Embryonic facial prominence (tissue), 1 donor: ENCODE results near the gene PITX2.
"Not testable (repeated sequence)": the region's sequence is repeated elsewhere in the genome, so short reads cannot be mapped to it uniquely, and the experiment has no call there.

Experiments
- DNase-seq: peaks from one replicate; pipeline ENCODE4 v3.0.0-alpha.2; 2016; ENCODE audit errors: extremely low spot score

PITX2 gene

DNA sequence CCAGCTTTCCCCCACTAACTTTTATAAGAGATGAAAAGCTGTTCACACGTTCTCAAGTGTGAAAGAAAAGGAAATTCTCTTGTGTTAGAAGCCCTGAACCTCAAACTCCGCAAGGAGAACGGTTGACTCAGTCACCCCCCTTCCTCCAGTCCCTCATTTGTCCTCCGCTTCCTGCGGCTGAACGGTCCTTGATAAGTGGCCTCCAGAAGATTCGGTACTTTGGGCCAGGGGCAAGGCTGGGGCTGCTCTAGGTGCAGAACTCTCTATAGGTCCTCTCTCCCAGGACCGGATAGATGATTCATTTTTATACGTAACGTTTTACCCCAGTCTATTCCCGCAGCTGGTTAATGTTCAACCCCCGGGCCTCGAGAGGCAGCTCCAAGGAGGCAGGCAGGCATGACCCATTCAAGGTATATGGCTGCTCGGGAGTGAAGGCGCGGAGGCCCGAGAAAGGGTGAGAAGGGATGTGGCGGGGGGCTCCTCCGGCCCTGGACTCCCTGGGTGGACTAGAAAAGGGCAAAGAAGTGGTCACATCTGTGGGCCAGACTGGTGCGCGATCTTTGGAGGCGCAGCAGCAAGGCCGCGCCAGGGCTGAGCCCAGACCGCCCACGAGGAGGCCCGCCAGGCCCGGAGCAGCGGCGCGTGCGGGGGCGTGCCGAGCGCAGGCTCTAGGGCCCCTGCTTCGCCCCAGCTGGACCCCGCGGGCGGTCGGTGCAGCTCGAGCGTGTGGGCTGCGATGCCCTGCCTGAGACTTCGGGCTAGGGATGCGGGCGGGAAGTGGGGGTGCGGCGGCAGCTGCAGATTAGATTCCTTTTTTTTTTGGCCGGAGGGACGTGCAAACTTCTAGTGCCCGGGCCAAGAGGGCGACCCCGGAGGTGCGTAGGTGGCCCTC is 11.7 kb downstream of the PITX2 start:
- no peak for DNase-seq

DNA sequence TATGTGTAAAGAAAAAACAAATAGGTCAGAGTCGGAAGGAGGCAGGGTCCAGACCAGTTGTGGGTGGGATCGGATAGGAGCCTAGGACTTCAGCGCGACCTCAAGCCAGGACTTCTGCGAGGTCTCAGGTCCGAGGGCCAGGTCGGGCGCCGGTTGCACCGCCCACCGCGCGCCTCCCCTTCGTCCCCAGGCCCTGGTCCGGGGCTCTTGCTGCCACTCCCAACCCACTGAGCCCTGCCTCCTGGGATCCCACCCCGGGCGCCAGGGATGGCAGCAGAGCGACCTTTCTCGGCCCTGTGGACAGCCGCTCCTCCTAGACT is 12.3 kb downstream of the PITX2 start:
- DNase-seq = no peak

DNA sequence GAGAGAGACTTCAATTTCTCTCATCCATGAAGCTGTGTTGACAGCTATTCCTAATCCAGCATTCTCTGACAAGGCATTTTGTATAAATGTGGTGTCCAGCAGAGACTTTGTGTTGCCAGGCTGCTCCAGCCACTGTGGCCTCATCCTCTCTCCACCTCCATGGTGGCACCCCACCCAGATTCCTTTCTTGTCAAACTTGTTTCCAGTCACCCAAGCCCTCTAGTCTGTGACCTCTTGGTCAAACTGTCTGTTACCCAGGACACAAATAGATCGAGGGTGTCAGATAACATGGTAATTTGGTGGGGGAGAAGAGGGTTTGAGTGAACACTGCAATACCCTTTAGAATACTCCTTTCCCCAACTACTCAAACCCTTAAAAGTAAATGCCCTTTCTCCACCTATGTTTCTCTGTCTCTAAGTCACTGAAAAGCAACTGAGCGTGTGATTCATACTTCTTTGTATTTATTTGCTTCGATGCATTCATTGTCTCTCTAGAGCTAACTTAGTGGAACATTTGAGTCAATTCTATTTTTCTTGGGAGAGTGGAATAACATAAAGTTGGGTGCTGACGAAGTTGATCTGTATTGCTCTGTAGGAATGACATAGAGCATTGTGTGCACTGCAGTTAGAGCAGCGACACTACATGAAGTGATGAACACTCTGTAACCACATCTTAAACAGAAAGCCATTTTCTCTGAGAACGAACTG is 13.7 kb downstream of the PITX2 start:
- no peak for DNase-seq

DNA sequence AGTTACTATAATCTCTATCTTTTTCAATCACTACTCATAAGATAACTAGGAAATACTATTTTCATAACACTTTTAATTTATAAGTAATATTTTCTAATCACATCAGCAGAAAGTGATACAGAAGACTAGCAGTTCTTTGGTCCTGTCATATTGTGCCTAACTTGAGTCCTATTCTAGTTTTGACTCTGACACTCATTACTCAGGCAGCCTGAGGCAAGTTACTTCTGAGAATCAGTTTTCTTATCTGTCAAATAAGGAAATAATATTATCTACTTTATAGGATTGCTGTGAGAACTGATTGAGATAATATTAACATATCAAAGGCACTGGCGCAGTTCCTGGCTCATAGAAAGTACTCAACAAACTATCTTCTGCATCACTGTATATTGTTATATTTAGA is 17.8 kb downstream of the PITX2 start:
- DNase-seq = no peak

DNA sequence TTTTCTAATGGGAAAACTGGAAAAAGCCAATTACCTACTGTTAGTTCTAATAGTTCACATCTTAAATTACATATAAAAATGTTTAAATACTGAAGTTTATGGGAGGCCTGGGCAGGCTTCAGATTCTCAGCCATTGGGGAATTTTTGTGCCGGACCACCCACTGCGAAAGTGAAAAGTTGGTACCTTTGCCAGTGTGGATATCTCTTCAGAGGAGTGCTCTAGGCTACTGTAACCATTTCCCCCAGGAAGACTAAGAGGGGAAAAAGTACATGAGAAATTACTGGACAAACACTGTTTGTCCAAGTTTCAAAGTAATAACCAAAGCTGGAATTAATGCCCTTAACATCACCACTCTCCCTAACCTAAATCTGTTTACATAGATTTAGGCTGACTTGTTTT is 20.8 kb downstream of the PITX2 start:
- no peak for DNase-seq

DNA sequence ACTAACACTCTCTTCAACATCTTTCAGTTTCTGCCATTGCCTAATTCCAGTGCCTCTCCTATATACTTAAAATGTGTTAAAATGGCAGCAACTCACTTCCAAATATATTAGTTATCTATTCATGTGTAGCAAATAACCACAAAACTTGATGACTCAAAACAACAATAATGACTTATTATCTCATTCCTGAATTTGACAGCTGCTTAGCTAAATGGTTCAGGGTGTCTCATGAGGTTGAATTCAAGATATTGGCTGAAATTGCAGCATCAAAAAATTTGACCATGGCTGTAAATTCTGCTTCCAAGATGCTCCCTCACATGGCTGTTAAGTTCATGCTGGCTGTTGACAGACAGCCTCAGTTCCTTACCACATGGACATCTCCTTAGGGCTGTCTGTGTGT is 25.3 kb downstream of the PITX2 start:
- no peak for DNase-seq

DNA sequence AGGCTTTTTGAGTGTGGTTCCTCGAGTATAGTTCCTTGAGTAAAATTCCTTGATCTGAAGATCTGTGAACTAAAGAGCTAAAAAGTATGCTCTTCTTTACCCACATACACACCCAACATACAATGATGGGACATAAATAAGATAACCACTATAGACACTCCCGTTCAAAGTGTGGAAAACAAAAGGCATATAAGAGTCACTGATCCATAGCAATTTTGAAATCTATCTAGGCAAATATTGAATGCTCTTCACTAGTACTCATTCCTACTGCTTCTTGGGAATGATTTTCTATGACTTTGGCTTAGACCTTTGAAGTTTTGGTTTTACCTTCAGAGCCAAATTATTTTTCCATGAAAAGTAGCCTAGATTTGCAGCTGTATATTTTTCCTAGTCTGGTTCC is 26.4 kb downstream of the PITX2 start:
- DNase-seq = no peak

DNA sequence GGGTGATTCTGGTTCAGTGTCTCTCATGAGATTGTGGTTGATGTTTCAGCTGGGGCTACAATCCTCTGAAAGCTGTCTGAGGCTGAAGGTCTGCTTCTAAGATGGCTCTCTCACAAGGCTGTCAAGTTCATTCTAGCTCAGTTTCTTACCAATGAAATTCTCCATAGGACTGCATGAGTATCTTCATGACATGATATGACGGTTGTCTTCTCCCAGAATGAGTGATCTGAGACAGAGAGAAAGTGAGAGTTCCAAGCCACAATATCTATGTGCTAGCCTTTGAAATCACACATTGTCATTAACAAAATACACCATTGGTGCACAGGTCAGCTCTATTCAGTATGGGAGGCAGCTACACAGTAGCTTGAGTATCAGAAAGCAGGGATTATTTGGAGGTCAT is 27.3 kb downstream of the PITX2 start:
- no peak for DNase-seq

DNA sequence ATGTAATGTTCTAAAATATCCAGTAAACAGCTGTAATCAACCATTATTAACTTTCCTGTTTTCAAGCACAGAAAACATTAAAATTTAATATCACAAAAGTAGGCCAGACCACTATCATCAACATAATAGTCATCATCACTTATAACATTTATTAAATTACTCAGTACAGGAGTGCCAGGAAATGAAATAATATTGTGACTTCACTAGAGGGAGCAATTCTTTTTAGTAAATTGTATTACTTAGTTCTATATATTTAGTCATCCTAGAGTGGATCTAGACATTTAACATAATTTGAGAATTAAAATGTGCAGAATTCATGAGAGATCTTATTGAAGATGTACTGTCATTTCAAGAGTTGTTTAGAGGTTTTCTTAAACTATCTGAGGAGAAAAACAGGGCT is 33.6 kb downstream of the PITX2 start:
- DNase-seq = no peak

DNA sequence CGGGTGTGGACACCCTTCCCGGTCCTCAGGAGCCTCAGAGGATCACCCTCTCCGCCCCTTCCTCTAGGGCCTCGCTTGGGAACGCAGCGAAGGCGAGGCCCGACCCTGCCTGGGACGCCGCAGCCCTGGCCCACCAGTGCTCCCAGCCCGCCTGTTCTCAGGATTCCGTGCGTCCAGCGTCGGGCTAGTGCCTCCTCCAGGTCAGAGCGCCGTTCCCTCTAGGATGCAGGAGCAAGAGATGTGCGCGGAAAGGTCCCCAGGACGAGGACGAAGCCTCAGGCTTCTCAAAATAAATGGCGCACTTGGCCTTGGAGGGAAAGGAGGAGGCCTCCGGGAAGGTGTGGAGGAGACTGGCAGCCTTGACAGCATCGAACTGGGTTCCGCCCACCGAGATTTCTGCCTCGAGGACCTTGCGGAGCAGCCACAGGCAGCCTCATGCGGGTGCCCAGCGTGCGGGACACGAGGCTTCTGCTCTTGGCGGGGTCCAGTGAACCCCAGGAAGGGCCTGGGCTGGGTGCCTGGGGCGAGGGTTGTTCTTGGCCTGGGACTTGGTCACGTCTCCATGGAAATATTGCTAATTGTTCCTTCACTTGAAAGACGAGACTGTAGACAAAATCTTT is 35.1 kb downstream of the PITX2 start:
- DNase-seq = no peak

DNA sequence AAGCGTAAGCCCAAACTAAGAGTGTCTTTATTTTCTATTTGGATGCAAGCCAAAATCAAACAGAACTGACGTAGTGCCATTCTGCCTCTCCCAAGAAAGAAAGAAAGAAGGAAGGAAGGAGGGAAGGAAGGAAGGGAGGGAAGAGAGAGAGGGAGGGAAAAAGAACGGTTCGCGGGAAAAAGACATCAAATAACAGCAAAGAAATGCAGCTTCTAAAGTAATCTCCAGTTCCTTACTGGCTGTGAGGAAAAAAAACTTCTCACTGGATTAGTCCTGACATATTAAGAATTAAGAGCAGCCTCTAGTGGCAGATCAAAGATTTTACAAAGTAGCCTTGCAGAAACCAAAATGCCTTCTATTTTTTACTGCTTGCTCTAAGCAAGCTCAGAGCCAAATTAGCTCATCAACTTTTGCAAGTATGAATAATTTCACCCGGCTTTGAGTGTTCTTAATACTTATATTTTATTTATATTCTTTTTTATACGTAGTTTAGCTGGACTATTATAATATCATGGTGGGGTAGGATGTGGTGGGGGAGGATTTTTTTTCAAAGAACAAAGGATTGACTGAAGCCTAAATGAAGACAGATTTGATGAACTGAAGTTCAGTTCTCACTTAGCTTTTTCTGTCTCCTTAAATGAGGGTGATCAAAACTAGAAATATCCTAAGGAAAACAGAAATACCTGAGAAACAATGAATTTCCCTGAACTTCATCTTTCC is 36.6 kb downstream of the PITX2 start:
- DNase-seq = peak; percentile 63

DNA sequence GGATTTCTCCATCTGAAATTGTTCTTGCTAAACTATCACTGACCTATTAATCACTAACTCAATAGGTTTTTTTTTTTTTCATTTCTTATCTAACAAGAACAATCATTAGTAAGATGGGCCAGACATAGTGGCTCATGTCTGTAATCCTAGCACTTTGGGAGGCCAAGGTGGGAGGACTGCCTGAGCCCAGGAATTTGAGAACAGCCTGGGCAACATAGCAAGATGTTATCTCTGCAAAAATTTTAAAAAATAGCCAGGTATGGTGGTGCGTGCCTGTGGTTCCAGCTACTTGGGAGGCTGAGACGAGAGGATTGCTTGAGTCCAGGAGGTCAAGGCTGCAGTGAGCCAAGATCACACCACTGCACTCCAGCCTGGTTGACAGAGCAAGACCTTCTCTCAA is 46.2 kb downstream of the PITX2 start:
- DNase-seq = not testable (repeated sequence)
